Measurements from ENCODE around the gene PRMT9.
A peak's percentile ranks its signal among the peaks of the same experiment; 100 is the strongest.

The PRMT9 gene

DNA sequence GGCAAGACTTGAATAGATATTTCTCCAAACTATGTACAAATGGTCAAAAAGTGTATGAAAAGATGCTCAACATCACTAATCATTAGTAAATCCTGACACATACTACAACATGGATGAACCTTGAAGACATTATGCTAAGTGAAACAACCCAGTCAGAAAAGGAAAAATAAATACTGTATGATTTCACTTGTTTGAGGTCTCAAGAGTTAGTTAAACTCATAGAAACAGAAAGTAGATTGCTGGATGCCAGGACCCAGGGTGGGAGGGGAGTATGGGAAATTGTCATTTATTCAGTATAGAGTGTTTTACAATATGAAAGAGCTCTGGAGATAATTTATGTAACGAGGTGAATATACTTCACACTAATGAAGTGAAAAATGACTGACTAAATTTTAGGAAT is 32.4 kb downstream of the PRMT9 start:
- DNase-seq = no peak
- no peak for TF ChIP-seq POLR2A (IDR thresholded peaks at IDR 0.05; ENCODE audit: low read length)

DNA sequence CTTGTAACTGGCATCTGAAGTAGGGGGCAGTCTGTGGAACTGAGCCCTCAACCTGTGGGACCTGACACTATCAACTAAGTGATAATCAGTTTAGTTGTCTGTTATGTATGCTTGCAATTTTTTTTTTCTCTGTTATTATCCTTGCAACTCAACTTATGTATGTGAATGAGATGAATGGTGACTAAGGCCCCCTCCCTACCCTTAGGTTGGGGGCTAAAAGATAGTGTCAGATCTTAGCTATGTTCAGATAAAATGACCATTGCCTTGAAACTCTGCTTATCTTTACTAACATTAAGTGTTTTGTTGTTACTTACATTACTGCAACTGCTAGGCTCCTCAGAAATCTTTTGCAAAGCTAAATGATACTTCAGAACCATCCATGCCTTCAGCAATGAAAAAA is 35.3 kb downstream of the PRMT9 start:
- TF ChIP-seq GATA1 (IDR thresholded peaks at IDR 0.05; ENCODE audit: low read depth, low read length) (no peak), POLR2A (IDR thresholded peaks at IDR 0.05; ENCODE audit: low read length) (no peak)
- peak in 1 of 2 experiments; percentile 50 for DNase-seq

DNA sequence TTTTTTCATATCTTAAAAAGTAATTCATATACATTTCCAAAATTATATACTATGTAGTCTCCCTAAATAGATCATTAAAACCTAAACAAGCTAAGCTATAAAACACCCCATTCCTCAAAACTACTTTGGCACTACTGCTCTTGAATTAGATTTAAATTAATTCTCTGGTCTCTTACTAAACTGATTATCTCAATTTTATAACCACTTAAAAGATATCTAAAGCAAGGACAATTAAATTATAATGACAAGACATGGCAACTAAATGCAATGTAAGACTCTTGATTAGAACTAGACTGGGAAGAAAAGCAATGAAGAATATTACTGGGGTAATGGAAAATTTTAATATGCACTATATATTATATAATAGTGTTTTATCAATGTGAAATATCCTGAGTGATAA is 38.9 kb downstream of the PRMT9 start:
- DNase-seq = no peak
- TF ChIP-seq POLR2A (IDR thresholded peaks at IDR 0.05; ENCODE audit: low read length) (no peak), GATA1 (IDR thresholded peaks at IDR 0.05; ENCODE audit: low read depth, low read length) (no peak)

DNA sequence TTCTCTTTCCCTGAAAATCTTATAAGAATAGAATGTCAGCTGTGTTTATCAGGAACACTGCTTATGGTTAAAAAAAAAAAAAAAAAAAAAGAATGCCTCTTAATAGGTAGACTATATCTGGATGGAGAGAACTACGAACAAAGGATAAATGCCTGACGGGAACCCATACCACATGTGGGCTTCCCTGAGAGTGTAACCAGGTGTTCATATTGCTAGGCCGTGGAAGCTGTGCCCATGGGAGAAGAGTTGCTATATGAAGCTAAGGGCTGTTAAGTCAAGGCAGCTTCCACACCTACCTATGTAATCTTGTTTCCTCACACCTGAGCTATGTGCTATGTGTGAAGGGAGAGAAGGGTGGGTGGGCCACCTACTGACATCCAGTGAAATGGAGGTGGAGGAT is 39.5 kb downstream of the PRMT9 start:
- TF ChIP-seq GATA1 (IDR thresholded peaks at IDR 0.05; ENCODE audit: low read depth, low read length) = no peak
- TF ChIP-seq POLR2A (IDR thresholded peaks at IDR 0.05; ENCODE audit: low read length) = no peak
- no peak for DNase-seq

DNA sequence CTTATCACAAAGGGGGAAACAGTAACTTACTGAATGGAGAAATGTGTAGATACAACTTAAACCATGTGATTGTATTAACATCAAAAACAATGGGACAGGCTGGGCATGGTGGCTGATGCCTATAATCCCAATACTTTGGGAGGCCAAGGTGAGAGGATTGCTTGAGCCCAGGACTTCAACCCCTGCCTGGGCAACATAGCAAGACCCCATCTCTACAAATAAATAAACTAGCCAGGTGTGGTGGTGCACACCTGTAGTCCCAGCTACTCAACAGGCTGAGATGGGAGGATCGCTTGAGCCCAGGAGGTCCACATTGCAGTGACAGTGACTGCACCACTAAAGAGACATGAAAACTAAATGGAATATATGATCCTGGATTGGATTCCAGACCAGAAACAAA is 40.3 kb downstream of the PRMT9 start:
- no peak for DNase-seq
- TF ChIP-seq POLR2A (IDR thresholded peaks at IDR 0.05; ENCODE audit: low read length) = no peak
- no peak for TF ChIP-seq GATA1 (IDR thresholded peaks at IDR 0.05; ENCODE audit: low read depth, low read length)

DNA sequence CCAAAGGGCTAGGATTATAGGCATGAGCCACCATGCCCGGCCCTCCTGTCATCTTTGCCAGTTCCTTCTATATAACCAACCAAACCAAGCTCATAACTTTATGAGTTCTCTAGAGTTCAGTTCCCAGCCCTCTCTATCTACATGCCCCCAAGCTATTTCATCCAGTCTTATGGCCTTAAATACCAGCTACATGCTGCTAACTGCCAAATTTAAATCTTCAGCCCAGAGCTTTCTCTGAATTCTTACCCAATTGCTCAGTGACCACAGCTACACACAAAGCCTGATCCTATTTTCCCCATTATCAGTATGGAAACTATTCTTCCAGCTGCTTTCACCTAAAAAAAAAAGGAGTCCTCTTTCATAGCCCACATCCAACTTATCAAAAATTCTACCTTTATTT is 43.6 kb downstream of the PRMT9 start:
- no peak for DNase-seq

DNA sequence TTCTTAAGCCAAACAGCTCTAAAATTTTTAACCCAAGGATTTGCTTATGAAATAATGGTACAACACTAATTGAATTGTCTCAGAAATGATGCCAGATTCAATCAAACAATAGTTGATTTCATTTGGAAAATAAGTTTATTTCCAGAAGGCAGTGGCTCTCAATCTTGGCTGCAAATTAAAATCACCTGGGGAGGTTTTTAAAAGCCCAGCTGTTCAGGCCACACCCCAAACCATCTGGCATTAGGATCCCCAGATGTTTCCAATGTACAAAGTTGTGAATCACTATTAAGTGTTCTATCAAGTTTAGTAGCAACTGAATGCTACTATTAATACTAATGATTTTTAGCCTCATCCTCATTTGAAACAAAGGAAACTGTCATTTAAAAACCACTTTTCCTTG is 44.6 kb downstream of the PRMT9 start:
- DNase-seq = peak in 1 of 2 experiments; percentile 5
- TF ChIP-seq POLR2A (IDR thresholded peaks at IDR 0.05; ENCODE audit: low read length) (no peak), GATA1 (IDR thresholded peaks at IDR 0.05; ENCODE audit: low read depth, low read length) (no peak)

More for the DNA sequence above, 43.6 kb downstream of the PRMT9 start:
- TF ChIP-seq POLR2A (IDR thresholded peaks at IDR 0.05; ENCODE audit: low read length) (no peak), GATA1 (IDR thresholded peaks at IDR 0.05; ENCODE audit: low read depth, low read length) (no peak)

DNA sequence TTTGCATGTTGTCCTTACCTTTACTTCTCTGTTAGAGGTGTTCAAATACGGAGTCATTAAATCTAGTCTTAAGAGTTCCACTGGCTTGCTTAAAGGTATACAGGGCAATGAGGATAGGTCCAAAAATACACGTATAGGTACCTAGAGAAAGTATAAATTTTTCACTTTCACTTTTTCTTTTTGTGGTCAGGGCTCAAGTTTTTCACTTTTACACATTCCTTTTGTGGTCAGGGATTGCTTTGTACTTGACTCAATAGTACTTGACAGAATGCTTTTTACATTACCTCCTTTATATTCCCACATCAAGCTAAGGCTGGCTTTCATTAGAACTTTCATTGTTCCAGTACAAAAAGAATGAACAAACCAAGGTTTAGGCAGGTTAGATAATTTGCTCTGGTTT is 45.0 kb downstream of the PRMT9 start:
- DNase-seq = no peak

DNA sequence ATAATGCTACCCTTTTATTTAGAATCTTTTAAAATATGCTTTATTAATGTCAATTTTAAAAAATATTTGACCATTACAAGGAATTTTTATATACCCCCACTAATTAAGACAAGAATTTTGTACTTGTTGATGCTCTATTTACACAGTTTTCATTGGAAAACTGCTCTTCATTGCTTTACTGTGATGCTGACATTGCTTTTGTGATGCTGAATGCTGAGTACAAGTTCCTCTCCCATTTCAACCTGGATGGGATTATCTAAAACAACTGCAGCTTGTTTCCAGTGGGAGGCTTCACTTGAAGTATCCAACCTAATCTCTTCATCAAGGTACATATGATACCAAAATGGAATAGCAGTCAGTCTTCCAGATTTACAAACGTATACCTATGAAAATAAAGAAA is 45.6 kb downstream of the PRMT9 start:
- DNase-seq = no peak
- no peak for TF ChIP-seq POLR2A (IDR thresholded peaks at IDR 0.05; ENCODE audit: low read length)
- no peak for TF ChIP-seq GATA1 (IDR thresholded peaks at IDR 0.05; ENCODE audit: low read depth, low read length)

More for the DNA sequence above, 45.0 kb downstream of the PRMT9 start:
- no peak for TF ChIP-seq GATA1 (IDR thresholded peaks at IDR 0.05; ENCODE audit: low read depth, low read length)
- TF ChIP-seq POLR2A (IDR thresholded peaks at IDR 0.05; ENCODE audit: low read length) = no peak

DNA sequence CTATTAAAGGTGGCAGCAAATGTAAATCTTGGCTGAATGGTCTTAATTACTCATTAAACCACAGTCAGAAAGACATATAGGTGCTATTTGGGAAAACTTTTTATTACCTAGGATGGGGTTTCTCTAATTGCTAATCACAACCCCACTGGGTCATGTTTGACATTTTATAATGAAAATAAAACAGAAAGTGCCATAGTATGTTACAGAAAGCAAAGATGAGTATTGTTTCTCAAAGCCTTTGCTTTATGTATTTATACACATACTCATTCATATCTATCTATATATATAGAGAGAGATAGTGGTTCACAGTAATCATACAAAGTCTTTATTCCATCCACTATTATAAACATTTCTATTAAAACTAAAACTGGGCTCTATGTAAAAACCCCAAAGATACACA is 48.6 kb downstream of the PRMT9 start:
- no peak for DNase-seq
- TF ChIP-seq POLR2A (IDR thresholded peaks at IDR 0.05; ENCODE audit: low read length) (no peak), GATA1 (IDR thresholded peaks at IDR 0.05; ENCODE audit: low read depth, low read length) (no peak)

DNA sequence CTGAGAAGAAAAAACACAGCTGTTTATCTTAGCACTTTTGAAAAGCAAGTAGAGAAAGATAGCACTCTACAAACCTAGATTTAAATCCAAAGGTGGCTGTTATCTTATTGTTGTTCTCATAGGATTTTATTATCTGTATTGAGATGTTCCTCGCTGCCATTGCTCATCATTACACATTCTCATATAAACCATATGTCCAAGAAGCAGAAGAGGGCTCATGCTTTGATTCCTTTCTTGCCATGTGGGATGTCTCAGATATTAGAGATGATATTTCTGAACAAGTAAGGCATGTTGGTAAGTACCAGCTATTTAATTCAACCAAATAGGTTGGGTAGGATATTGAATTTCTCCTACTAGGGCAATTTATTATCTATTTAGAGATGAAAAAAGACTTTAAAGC is 50.3 kb downstream of the PRMT9 start:
- no peak for DNase-seq
- TF ChIP-seq GATA1 (IDR thresholded peaks at IDR 0.05; ENCODE audit: low read depth, low read length) = no peak
- no peak for TF ChIP-seq POLR2A (IDR thresholded peaks at IDR 0.05; ENCODE audit: low read length)

DNA sequence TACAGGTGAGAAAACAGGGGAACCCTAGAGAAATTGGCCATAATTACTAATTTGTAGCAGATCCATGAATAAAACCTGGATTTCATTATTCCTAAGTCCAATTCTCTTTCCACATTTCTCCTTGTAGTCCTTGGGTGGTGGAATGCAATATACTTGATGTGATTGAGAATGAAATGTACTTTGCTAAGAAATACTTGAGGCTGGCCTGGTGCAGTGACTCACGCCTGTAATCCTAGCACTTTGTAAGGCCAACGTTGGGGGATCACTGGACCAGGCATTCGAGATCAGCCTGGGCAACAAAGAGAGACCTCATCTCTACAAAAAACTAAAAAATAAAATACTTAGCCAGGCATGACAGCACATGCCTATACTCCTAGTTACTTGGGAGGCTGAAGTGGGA is 50.9 kb downstream of the PRMT9 start:
- DNase-seq = no peak

DNA sequence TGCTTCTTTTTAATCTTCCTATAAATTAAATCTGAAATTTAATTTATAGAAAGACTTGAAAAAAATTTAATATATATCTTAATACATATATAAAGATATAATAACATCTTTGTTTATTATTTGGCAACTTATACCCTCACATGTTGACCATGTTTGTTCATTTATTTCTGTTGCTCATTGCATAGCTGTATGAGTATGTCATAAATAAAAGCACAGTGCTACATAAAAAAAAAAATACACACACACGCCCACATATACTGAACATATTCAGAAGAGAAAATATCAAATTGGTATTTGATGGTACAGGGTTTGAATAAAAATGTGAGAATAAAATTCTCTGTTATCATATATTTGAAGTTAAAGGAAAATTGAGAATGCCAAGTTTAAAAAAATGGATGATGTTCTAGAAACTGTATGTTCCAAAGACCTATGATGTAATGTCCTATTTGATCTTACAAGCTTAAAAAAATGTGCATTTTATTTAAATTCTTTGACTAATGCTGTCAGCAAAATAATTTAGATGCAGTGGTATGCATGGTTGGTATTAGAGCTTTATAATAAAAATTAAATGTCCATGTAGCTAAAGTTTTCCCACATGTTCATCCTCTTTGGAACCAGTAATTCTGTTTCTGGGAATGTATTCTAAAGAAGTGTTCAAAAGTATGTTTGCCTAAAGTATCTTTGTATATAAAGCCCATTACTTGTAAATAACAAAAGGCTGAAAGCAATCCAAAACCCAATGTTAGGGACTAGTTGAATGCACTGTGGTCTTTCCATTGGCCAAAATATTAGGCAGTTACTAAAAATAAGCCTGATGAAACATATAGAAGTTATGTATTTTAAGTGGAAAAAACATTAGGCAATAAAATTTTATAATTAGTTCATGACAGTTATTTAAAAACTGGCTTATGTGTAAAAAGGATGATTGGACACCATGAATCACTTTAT is 53.9 kb downstream of the PRMT9 start:
- DNase-seq = no peak

More for the DNA sequence above, 50.9 kb downstream of the PRMT9 start:
- TF ChIP-seq GATA1 (IDR thresholded peaks at IDR 0.05; ENCODE audit: low read depth, low read length) = no peak
- no peak for TF ChIP-seq POLR2A (IDR thresholded peaks at IDR 0.05; ENCODE audit: low read length)

DNA sequence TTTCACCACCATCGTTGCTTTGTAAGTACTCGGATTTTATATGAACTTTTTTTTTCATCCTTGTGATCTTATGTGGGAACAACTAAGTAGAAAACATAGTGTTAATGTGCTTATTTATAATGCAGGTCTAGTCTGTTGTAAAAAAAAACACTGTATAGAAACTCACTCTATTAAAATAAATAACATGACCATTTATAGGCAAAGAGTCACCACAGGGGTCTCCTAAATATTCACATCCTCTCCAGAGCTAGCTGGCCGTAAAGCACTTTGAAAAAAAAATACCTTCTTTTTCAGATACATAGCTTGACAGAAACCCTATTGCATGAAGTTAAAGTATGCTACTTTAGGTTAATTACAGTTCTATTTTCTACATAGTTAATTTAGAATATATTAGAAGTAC is 55.5 kb downstream of the PRMT9 start:
- TF ChIP-seq GATA1 (IDR thresholded peaks at IDR 0.05; ENCODE audit: low read depth, low read length) (no peak), POLR2A (IDR thresholded peaks at IDR 0.05; ENCODE audit: low read length) (no peak)
- no peak for DNase-seq

More for the DNA sequence above, 53.9 kb downstream of the PRMT9 start:
- no peak for TF ChIP-seq POLR2A (IDR thresholded peaks at IDR 0.05; ENCODE audit: low read length)
- no peak for TF ChIP-seq GATA1 (IDR thresholded peaks at IDR 0.05; ENCODE audit: low read depth, low read length)

DNA sequence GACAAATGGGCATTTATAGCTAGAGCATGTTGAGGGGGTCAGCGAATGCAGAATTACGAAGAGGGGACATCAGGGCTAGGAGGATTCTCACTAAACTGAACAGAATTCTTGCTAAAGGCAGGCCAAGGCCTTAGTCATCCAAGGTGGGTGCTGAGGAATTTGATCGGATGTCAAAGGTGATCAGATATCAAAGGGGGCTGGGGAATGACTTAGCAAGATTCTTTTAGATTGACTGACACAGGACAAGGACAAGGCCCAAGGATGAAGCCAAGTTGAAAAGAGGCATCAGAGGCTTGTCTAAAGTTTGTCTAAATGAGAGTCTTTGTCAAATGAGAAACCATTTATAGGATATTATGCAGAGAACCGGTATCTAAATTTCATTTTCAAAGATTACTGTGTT is 57.1 kb downstream of the PRMT9 start:
- DNase-seq = no peak
- no peak for TF ChIP-seq POLR2A (IDR thresholded peaks at IDR 0.05; ENCODE audit: low read length)
- TF ChIP-seq GATA1 (IDR thresholded peaks at IDR 0.05; ENCODE audit: low read depth, low read length) = no peak
